Lower leg skin (tissue), 3 donors: Measurements from ENCODE around the gene CHPF.

Experiments used
- POLR2A ChIP-seq, 2 donors: fragments of 450-650 bp; IDR thresholded peaks; one replicate each; pipeline ENCODE4 v1.6.1; 2016 to 2017; ENCODE audit warnings: antibody characterized with exemption in 2 of 2, mild to moderate bottlenecking in 1 of 2, moderate library complexity in 1 of 2
- TF ChIP-seq, protein P1 (sequence below), 3 donors: fragments of 450-650 bp; IDR thresholded peaks; one replicate each; pipeline ENCODE4 v1.5.1; 2016; ENCODE audit warnings: antibody characterized with exemption in 3 of 3, mild to moderate bottlenecking in 3 of 3, moderate library complexity in 2 of 3

GRCh38 chr2:219501849-219502248 is 41.8 kb downstream of the CHPF start:
- TF ChIP-seq POLR2A (IDR thresholded peaks at IDR 0.05), result no peak
- TF ChIP-seq, protein P1, sequence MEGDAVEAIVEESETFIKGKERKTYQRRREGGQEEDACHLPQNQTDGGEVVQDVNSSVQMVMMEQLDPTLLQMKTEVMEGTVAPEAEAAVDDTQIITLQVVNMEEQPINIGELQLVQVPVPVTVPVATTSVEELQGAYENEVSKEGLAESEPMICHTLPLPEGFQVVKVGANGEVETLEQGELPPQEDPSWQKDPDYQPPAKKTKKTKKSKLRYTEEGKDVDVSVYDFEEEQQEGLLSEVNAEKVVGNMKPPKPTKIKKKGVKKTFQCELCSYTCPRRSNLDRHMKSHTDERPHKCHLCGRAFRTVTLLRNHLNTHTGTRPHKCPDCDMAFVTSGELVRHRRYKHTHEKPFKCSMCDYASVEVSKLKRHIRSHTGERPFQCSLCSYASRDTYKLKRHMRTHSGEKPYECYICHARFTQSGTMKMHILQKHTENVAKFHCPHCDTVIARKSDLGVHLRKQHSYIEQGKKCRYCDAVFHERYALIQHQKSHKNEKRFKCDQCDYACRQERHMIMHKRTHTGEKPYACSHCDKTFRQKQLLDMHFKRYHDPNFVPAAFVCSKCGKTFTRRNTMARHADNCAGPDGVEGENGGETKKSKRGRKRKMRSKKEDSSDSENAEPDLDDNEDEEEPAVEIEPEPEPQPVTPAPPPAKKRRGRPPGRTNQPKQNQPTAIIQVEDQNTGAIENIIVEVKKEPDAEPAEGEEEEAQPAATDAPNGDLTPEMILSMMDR (IDR thresholded peaks at IDR 0.05), result no peak
